Thoracic aorta (tissue), 2 donors: Measurements from ENCODE around the gene PEAK3. TPM values are rescaled to one million over a fixed set of nuclear protein-coding genes. Genes with fewer than 3 reads are reported as not detected.

ENCODE experiments used
- ATAC-seq: fragments of 150-250 bp; one replicate; pipeline ENCODE4 v1.8.0; 2017; ENCODE audit warnings: low read depth; ENCODE audit not compliant: insufficient number of reproducible peaks, low FRiP score
- DNase-seq: peaks from one replicate; pipeline ENCODE4 v3.0.0-alpha.2; 2020; ENCODE audit warnings: low spot score
- H3K27ac ChIP-seq, 2 donors: fragments of 200-600 bp; sonication (generic); 1 replicate in 1 of 2; 2 replicates in 1 of 2; pipeline ENCODE4 v1.5.1; 2016; ENCODE audit warnings: mild to moderate bottlenecking in 2 of 2, moderate library complexity in 2 of 2
- H3K27me3 ChIP-seq: fragments of 200-600 bp; sonication (generic); replicated peaks from 2 replicates; pipeline ENCODE4 v1.6.0; 2016; ENCODE audit warnings: mild to moderate bottlenecking; ENCODE audit not compliant: insufficient read depth
- H3K36me3 ChIP-seq: fragments of 200-600 bp; sonication (generic); one replicate; pipeline ENCODE4 v1.5.1; 2016
- H3K4me1 ChIP-seq, 2 donors: fragments of 200-600 bp; sonication (generic); 1 replicate in 1 of 2; 2 replicates in 1 of 2; pipeline versions ENCODE4 v1.5.1 to v1.6.0; 2016; ENCODE audit warnings: low read depth in 2 of 2, mild to moderate bottlenecking in 1 of 2; ENCODE audit not compliant: control insufficient read depth in 1 of 2
- H3K4me3 ChIP-seq: fragments of 200-600 bp; sonication (generic); 2 replicates; pipeline ENCODE4 v1.5.1; 2016; ENCODE audit warnings: mild to moderate bottlenecking
- H3K9me3 ChIP-seq: fragments of 200-600 bp; sonication (generic); 2 replicates; pipeline ENCODE4 v1.5.1; 2016
- total RNA-seq, 2 donors: library from RNA; depleted of rRNA; stranded (reverse); fragments of >200 nt; gene quantifications; one replicate each; pipeline versions ENCODE4 v1.1.0 to v1.2.3, GENCODE V29; 2016
- TF ChIP-seq, protein P1 (sequence below): fragments of 200-600 bp; sonication (generic); IDR thresholded peaks from one replicate; pipeline ENCODE4 v1.5.1; 2019; ENCODE audit warnings: antibody characterized with exemption

PEAK3 gene
- total RNA-seq, 2 donors from 2014 or later = 1.2 to 3.0 TPM

DNA sequence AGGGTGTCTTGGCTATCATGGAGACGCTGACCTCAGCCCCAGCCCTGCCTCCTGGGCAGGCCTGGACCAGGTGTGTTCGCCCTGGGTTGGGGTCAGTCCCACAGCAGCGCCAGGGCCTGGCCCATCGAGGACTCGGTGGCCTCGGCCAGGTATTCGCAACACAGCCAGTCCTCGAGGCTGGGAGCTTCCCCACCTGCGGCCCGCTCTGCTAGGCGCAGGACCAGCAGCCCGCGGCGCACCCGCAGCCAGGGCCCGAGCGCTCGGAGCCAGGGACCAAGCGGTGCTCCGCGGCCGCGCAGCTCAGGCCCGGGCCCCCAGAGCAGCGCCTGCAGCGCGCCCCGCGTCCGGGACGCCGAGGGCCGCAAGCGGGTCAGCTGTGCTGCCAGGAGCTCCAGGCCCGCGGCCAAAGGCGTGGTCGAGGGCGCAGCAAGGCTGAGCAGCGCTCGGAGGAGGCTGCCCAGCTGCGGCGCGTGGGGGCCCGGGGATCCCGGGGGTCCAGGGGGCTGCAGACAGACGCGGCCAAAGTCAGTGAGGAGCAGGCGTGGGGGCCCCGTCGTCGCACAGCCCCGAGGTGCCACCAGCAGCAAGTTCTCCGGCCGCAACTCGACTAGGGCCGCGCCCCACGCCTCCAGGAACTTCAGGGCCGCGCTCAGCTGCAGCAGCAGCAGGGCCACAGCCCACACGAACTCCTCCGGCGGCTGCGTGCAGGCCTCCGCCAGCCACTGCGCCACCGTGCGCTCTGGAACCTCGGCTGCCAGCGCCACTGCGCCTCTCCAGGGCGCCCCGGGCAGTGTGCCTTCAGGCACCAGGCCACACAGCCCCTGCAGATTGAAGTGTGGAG lies 6.2 kb downstream of the PEAK3 start:
- TF ChIP-seq, protein P1, sequence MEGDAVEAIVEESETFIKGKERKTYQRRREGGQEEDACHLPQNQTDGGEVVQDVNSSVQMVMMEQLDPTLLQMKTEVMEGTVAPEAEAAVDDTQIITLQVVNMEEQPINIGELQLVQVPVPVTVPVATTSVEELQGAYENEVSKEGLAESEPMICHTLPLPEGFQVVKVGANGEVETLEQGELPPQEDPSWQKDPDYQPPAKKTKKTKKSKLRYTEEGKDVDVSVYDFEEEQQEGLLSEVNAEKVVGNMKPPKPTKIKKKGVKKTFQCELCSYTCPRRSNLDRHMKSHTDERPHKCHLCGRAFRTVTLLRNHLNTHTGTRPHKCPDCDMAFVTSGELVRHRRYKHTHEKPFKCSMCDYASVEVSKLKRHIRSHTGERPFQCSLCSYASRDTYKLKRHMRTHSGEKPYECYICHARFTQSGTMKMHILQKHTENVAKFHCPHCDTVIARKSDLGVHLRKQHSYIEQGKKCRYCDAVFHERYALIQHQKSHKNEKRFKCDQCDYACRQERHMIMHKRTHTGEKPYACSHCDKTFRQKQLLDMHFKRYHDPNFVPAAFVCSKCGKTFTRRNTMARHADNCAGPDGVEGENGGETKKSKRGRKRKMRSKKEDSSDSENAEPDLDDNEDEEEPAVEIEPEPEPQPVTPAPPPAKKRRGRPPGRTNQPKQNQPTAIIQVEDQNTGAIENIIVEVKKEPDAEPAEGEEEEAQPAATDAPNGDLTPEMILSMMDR = no peak
- no peak overlapping the region for H3K4me3 ChIP-seq
- H3K27me3 ChIP-seq = no peaks in the 10 kb centered on the region
- peaks cover 30 to 48% of the 10 kb centered on the region in 2 donors for H3K4me1 ChIP-seq
- no peak for DNase-seq
- H3K27ac ChIP-seq = no peak overlapping the region
- no peaks in the 10 kb centered on the region for H3K9me3 ChIP-seq
- H3K36me3 ChIP-seq = peaks cover 20% of the 10 kb centered on the region
- ATAC-seq = no peak

DNA sequence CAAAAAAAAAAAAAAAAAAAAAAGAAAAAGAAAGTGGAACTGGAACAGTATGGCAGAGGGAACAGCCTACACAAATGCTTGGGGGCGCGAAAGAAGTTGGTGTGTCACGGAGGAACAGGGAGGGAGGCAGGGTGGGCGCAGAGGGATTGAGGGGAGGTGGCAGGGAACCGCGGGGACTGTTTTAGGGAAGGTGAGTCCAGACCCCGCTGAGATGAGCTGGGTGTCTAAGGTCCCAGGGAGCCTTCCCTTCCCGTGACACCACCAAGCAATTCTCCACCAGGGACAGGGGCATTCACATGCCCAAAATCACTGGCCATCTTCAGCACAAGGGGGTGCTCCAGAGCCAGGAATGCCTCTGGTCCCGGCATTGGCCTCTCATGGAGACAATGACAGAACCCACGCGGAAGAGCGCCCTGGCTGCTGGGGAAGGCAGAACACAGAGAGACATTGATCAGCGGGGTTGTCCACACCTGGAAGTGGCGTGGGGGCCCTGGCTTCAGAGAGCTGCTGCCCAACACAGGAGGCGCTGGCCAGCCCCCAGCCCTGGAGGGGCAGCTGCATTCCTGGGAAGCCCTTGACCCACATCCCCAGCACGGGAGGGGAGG lies 6.9 kb downstream of the PEAK3 start:
- Histone ChIP-seq H3K9me3 (no peaks in the 10 kb centered on the region), H3K27me3 (no peaks in the 10 kb centered on the region), H3K36me3 (peaks cover 20% of the 10 kb centered on the region), H3K27ac (no peak overlapping the region), H3K4me1 (peaks cover 30 to 48% of the 10 kb centered on the region in 2 donors), H3K4me3 (no peak overlapping the region)
- TF ChIP-seq, protein P1 = peak; percentile 29
- ATAC-seq = no peak
- DNase-seq = no peak

DNA sequence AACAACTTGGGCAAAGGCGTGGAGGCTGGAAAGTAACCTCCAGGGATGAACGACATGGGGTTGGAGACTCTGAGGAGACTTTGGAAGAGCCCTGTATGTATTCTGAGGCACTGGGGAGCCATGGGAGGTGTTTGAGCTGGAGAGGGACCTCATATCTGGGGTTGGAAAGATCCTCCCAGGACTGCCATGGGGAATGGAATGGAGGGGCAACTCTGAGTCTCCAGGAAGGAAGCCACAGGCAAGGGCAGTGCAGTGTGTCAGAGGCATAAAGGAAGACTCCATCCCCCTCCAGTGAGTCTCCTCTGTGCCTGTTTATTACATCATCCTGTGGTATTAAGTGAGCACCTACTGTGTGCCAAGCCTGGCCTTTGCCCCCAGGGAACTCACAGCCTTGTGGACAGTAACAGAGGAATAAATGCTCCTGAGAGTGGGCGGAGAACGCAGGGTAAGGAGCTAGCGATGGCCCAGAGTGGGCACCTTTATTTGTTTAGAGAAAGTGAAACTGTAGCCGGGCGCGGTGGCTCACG lies 7.7 kb downstream of the PEAK3 start:
- Histone ChIP-seq H3K9me3 (no peaks in the 10 kb centered on the region), H3K27ac (peak overlapping the region; percentile 59 to 79), H3K4me1 (peaks cover 30 to 48% of the 10 kb centered on the region in 2 donors), H3K27me3 (no peaks in the 10 kb centered on the region), H3K36me3 (peaks cover 20% of the 10 kb centered on the region), H3K4me3 (peak overlapping the region; percentile 100)
- ATAC-seq (no peak), DNase-seq (no peak)
- TF ChIP-seq, protein P1 = no peak

DNA sequence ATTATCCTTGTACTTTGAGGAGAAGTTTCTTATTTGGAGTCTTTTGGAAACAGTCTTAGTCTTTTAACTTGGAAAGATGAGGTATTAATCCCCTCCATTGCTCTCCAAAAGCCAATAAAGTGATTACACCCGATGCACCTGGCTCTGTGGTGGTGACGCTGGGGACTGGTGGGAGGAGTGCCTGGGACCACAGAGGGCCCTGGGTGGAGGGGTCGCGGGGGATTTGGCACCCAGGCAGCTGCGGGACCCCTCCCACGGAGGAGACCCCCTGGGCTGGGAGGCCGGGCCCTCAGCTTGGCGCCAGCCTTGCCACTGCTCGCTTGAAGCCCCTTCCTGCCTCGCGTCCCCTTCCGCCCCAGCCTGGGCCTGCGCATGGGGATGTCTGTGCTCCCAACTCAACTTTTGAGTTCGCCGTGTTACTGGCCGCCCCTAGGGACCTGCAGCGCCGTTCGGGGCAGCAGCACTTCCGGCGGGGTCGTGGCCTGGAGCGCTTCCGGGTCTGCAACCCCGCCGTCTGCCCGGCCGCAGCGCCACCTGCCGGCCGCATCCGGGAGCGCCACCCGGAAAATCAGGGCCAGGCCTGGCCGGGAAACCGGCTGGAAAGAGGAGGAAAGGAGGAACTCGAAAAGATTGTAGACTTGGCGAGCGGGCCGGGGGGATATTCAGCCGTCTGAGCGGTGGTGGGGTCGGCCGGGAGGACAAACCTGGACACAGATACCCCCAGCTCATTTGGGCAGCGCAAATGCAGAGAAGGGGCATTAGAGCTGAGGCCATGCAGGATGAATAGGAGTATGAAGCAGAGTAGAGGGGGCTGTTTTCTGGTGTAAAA lies 8.4 kb downstream of the PEAK3 start:
- ATAC-seq (no peak), DNase-seq (no peak)
- H3K27me3 ChIP-seq = no peaks in the 10 kb centered on the region
- H3K27ac ChIP-seq = peak overlapping the region; percentile 59 to 79
- H3K4me3 ChIP-seq = peak overlapping the region; percentile 100
- H3K9me3 ChIP-seq = no peaks in the 10 kb centered on the region
- peaks cover 31 to 52% of the 10 kb centered on the region in 2 donors for H3K4me1 ChIP-seq
- H3K36me3 ChIP-seq = peaks cover 20% of the 10 kb centered on the region
- TF ChIP-seq, protein P1 = peak; percentile 99
